Peyer's patch (tissue), 4 donors: ENCODE measurements around the gene SH3RF1. TPM values are rescaled to one million over a fixed set of nuclear protein-coding genes. Genes with fewer than 3 reads are reported as not detected.
A peak's percentile ranks its signal among the peaks of the same experiment; 100 is the strongest.

Experiments used
- DNase-seq, 3 donors: peaks; one replicate each; pipeline ENCODE4 v3.0.0-alpha.2; 2017 to 2019
- H3K27ac ChIP-seq, 4 donors: fragments of 200-600 bp; sonication (generic); one replicate each; pipeline ENCODE4 v1.5.1; 2016 to 2019
- H3K27me3 ChIP-seq, 2 donors: fragments of 200-600 bp; sonication (generic); one replicate each; pipeline ENCODE4 v1.5.1; 2019
- H3K36me3 ChIP-seq, 3 donors: fragments of 200-600 bp; sonication (generic); one replicate each; pipeline ENCODE4 v1.5.1; 2016 to 2019
- H3K4me1 ChIP-seq, 4 donors: fragments of 200-600 bp; sonication (generic); one replicate each; pipeline ENCODE4 v1.5.1; 2016 to 2019
- H3K4me3 ChIP-seq, 4 donors: fragments of 200-600 bp; sonication (generic); 1 replicate in 3 of 4; 2 replicates in 1 of 4; pipeline ENCODE4 v1.5.1; 2016 to 2019; ENCODE audit warnings: mild to moderate bottlenecking in 1 of 4
- H3K9me3 ChIP-seq, 4 donors: fragments of 200-600 bp; sonication (generic); one replicate each; pipeline ENCODE4 v1.5.1; 2016 to 2019; ENCODE audit warnings: mild to moderate bottlenecking in 1 of 4
- POLR2A ChIP-seq, 2 donors: fragments of 450-650 bp; IDR thresholded peaks; one replicate each; pipeline ENCODE4 v1.5.1; 2017; ENCODE audit warnings: antibody characterized with exemption in 2 of 2, mild to moderate bottlenecking in 2 of 2, moderate library complexity in 2 of 2
- total RNA-seq, 4 donors: library from RNA; depleted of rRNA; stranded (reverse); fragments of >200 nt; gene quantifications; one replicate each; pipeline ENCODE4 v1.1.0, GENCODE V29; 2016
- TF ChIP-seq, protein P1 (sequence below), 6 experiments: fragments of 450-650 bp in 4 of 6; fragments of 200-600 bp in 2 of 6; sonication (generic) in 1 of 6; IDR thresholded peaks; one replicate each; pipeline ENCODE4 v1.5.1; 2017 to 2019; ENCODE audit warnings: antibody characterized with exemption in 6 of 6, mild to moderate bottlenecking in 3 of 6, moderate library complexity in 1 of 6

The SH3RF1 gene
- total RNA-seq, 4 donors from 2014 or later = 23.1 to 55.0 (median 48.1) TPM

DNA sequence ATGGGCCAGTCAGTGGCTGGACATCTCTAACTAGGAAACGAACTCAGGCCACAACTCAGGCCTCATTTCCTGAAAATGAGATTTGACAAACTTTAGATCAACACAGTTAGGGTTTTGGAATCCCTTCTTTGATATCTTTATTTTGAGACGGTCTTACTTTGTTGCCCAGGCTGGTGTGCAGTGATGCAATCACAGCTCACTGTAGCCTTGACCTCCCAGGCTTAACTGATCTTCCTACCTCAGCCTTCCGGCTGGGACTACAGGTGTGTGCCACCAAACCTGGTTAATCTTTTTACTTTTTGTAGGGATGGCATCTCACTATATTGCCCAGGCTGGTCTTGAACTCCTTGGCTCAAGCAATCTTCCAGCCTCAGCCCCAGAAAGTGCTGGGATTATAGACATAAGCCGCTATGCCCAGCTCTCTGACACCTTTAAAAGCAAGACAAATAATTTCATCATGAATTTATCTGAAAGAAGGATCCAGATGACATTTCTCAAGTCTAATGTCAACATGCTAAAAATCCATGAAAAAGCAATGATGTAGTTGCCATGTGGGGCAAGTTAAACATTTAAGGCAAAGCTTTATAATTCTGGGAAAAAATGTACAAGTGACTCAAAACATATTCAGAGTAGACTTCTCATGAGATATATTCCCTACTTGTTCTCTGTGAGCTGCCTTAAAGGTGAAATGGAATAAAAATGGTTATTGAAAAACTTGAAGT is 171.6 kb downstream of the SH3RF1 start:
- TF ChIP-seq, protein P1, sequence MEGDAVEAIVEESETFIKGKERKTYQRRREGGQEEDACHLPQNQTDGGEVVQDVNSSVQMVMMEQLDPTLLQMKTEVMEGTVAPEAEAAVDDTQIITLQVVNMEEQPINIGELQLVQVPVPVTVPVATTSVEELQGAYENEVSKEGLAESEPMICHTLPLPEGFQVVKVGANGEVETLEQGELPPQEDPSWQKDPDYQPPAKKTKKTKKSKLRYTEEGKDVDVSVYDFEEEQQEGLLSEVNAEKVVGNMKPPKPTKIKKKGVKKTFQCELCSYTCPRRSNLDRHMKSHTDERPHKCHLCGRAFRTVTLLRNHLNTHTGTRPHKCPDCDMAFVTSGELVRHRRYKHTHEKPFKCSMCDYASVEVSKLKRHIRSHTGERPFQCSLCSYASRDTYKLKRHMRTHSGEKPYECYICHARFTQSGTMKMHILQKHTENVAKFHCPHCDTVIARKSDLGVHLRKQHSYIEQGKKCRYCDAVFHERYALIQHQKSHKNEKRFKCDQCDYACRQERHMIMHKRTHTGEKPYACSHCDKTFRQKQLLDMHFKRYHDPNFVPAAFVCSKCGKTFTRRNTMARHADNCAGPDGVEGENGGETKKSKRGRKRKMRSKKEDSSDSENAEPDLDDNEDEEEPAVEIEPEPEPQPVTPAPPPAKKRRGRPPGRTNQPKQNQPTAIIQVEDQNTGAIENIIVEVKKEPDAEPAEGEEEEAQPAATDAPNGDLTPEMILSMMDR (IDR thresholded peaks at IDR 0.05) = no peak
- TF ChIP-seq POLR2A (IDR thresholded peaks at IDR 0.05) = no peak
- Histone ChIP-seq H3K27me3 (no peaks in the 10 kb centered on the region), H3K9me3 (no peaks in the 10 kb centered on the region), H3K27ac (peak overlapping the region in 1 of 4 donors; percentile 13), H3K4me3 (no peak overlapping the region), H3K36me3 (peaks cover 0 to 38% (median 0%) of the 10 kb centered on the region in 3 donors), H3K4me1 (no peaks in the 10 kb centered on the region)
- no peak for DNase-seq

- no peaks in the 10 kb centered on the region for H3K4me1 ChIP-seq
- H3K36me3 ChIP-seq = peaks cover 0 to 38% (median 0%) of the 10 kb centered on the region in 3 donors
- no peak overlapping the region for H3K27ac ChIP-seq
- no peaks in the 10 kb centered on the region for H3K27me3 ChIP-seq
- DNase-seq = no peak
- no peak for TF ChIP-seq POLR2A (IDR thresholded peaks at IDR 0.05)
- TF ChIP-seq, protein P1 (IDR thresholded peaks at IDR 0.05) = no peak
- no peaks in the 10 kb centered on the region for H3K9me3 ChIP-seq
- H3K4me3 ChIP-seq = no peak overlapping the region
Observed at GRCh38 chr4:169098532-169098931, 172.2 kb downstream of the SH3RF1 start.

GRCh38 chr4:169098054-169098497 is 172.7 kb downstream of the SH3RF1 start:
- no peak for DNase-seq
- Histone ChIP-seq H3K27ac (no peak overlapping the region), H3K27me3 (no peaks in the 10 kb centered on the region), H3K4me3 (no peak overlapping the region), H3K36me3 (peaks cover 0 to 38% (median 0%) of the 10 kb centered on the region in 3 donors), H3K9me3 (no peaks in the 10 kb centered on the region), H3K4me1 (no peaks in the 10 kb centered on the region)
- TF ChIP-seq, protein P1 (IDR thresholded peaks at IDR 0.05) = no peak
- no peak for TF ChIP-seq POLR2A (IDR thresholded peaks at IDR 0.05)

DNA sequence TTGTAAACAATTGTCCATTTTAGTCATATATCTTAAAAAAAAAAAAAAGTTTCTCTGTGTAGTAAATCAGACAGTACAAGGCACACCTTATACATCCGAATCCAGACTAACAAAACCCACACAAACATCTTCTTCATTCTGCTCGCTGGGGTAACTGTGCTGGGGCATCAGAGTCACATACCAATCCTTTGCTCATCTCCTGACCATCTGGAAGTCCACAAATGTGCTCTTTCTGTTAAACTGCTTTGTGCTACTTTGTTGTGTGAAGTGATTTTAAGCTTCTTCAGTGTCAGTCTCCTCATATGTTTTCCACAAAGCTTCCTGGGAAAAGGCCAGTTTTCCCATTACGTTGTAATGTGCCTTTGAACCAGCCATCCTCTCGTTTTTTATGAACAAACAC is 174.5 kb downstream of the SH3RF1 start:
- TF ChIP-seq POLR2A (IDR thresholded peaks at IDR 0.05) = no peak
- TF ChIP-seq, protein P1 (IDR thresholded peaks at IDR 0.05) = no peak
- Histone ChIP-seq H3K36me3 (peaks cover 0 to 48% (median 0%) of the 10 kb centered on the region in 3 donors), H3K9me3 (peaks cover 0 to 9% (median 0%) of the 10 kb centered on the region in 4 donors), H3K4me3 (no peak overlapping the region), H3K4me1 (no peaks in the 10 kb centered on the region), H3K27ac (no peak overlapping the region), H3K27me3 (no peaks in the 10 kb centered on the region)
- no peak for DNase-seq

GRCh38 chr4:169094656-169095231 is 176.0 kb downstream of the SH3RF1 start:
- no peaks in the 10 kb centered on the region for H3K4me1 ChIP-seq
- no peaks in the 10 kb centered on the region for H3K27me3 ChIP-seq
- no peak for DNase-seq
- no peak for TF ChIP-seq POLR2A (IDR thresholded peaks at IDR 0.05)
- TF ChIP-seq, protein P1 (IDR thresholded peaks at IDR 0.05) = no peak
- H3K27ac ChIP-seq = no peak overlapping the region
- H3K9me3 ChIP-seq = peaks cover 0 to 9% (median 0%) of the 10 kb centered on the region in 4 donors
- no peak overlapping the region for H3K4me3 ChIP-seq
- peaks cover 0 to 47% (median 0%) of the 10 kb centered on the region in 3 donors for H3K36me3 ChIP-seq
